SU-DHL-6 (cell line): ENCODE data around the gene DHRS12.

ENCODE experiments used
- H2AFZ ChIP-seq: fragments of 200-600 bp; sonication (generic); 2 replicates; pipeline ENCODE4 v1.6.1; 2014; ENCODE audit warnings: low read depth, mild to moderate bottlenecking, moderate library complexity, mixed read lengths, antibody characterized with exemption, low read length; ENCODE audit not compliant: severe bottlenecking
- H3F3A ChIP-seq: fragments of 200-600 bp; shearing (Covaris generic); 2 replicates; pipeline ENCODE4 v1.6.0; 2016; ENCODE audit warnings: antibody characterized with exemption, mild to moderate bottlenecking; ENCODE audit not compliant: insufficient read depth
- H3K27ac ChIP-seq: fragments of 200-600 bp; sonication (generic); 2 replicates; pipeline ENCODE4 v1.5.1; 2016; ENCODE audit warnings: low read depth, mild to moderate bottlenecking, low read length, moderate library complexity, mixed read lengths
- H3K27me3 ChIP-seq: fragments of 200-600 bp; sonication (generic), shearing (Covaris generic); 2 replicates; pipeline ENCODE4 v1.6.0; 2014; ENCODE audit warnings: mild to moderate bottlenecking, low read length
- H3K36me3 ChIP-seq: fragments of 200-600 bp; sonication (generic); 2 replicates; pipeline ENCODE4 v1.6.1; 2014; ENCODE audit warnings: mild to moderate bottlenecking, low read length, mixed read lengths
- H3K4me2 ChIP-seq: fragments of 300-600, 200-600 bp; shearing (Covaris generic), sonication (generic); 2 replicates; pipeline ENCODE4 v1.6.0; 2014; ENCODE audit warnings: low read length, low read depth, mild to moderate bottlenecking; ENCODE audit not compliant: poor library complexity, severe bottlenecking
- H3K4me3 ChIP-seq: fragments of 200-600 bp; sonication (generic); 2 replicates; pipeline ENCODE4 v1.5.1; 2014; ENCODE audit warnings: antibody characterized with exemption, low read length, mild to moderate bottlenecking, mixed read lengths; ENCODE audit not compliant: insufficient read depth, poor library complexity, severe bottlenecking
- H3K79me2 ChIP-seq: fragments of 200-600 bp; sonication (generic); 2 replicates; pipeline ENCODE4 v1.6.1; 2014; ENCODE audit warnings: mild to moderate bottlenecking, low read length, moderate library complexity; ENCODE audit not compliant: insufficient read depth
- H3K9ac ChIP-seq: fragments of 200-600 bp; sonication (generic); 2 replicates; pipeline ENCODE4 v1.7.0; 2014; ENCODE audit warnings: mild to moderate bottlenecking, low read length
- H3K9me2 ChIP-seq: fragments of 200-600 bp; sonication (generic); replicated peaks from 2 replicates; pipeline ENCODE4 v1.6.1; 2014; ENCODE audit warnings: low read length; ENCODE audit not compliant: insufficient read depth
- H3K9me3 ChIP-seq: fragments of 200-600 bp; sonication (generic); 2 replicates; pipeline ENCODE4 v1.6.1; 2014; ENCODE audit warnings: low read length, mixed read lengths; ENCODE audit not compliant: insufficient read depth
- H4K20me1 ChIP-seq: fragments of 200-600 bp; sonication (generic); 2 replicates; pipeline ENCODE4 v1.6.1; 2014; ENCODE audit warnings: low read depth, mild to moderate bottlenecking, antibody characterized with exemption, low read length, moderate library complexity, mixed read lengths
- CTCF ChIP-seq: fragments of 200-600 bp; sonication (generic); IDR thresholded peaks from one replicate; pipeline ENCODE4 v1.5.1; 2017; ENCODE audit warnings: antibody characterized with exemption, mild to moderate bottlenecking, low read length, moderate library complexity; ENCODE audit not compliant: insufficient read depth, poor library complexity, severe bottlenecking
- EZH2phosphoT487 ChIP-seq: fragments of 200-600 bp; sonication (generic), shearing (Covaris generic); conservative IDR thresholded peaks from 2 replicates; pipeline ENCODE4 v1.6.1; 2018; ENCODE audit warnings: mild to moderate bottlenecking, antibody characterized with exemption, low read length, moderate library complexity, mixed read lengths

DHRS12 gene

GRCh38 chr13:51801631-51802099 lies 2.3 kb downstream of the DHRS12 start:
- H3F3A ChIP-seq = peaks cover 14% of the 10 kb centered on the region; the same call in 1 of the 2 replicates
- no peaks in the 10 kb centered on the region for H4K20me1 ChIP-seq
- H3K4me3 ChIP-seq = no peak overlapping the region
- no peak overlapping the region for H3K27ac ChIP-seq
- no peaks in the 10 kb centered on the region for H3K36me3 ChIP-seq
- no peak overlapping the region for H3K9ac ChIP-seq
- H3K9me3 ChIP-seq = no peaks in the 10 kb centered on the region
- no peaks in the 10 kb centered on the region for H3K79me2 ChIP-seq
- no peaks in the 10 kb centered on the region for H3K9me2 ChIP-seq
- no peaks in the 10 kb centered on the region for H3K27me3 ChIP-seq
- H3K4me2 ChIP-seq = no peak overlapping the region
- H2AFZ ChIP-seq = no peak overlapping the region
- TF ChIP-seq EZH2phosphoT487 (no peak), CTCF (no peak)

- no peaks in the 10 kb centered on the region for H3K36me3 ChIP-seq
- H3K79me2 ChIP-seq = no peaks in the 10 kb centered on the region
- no peak overlapping the region for H2AFZ ChIP-seq
- no peak overlapping the region for H3K4me3 ChIP-seq
- no peak overlapping the region for H3K9ac ChIP-seq
- H4K20me1 ChIP-seq = no peaks in the 10 kb centered on the region
- H3K4me2 ChIP-seq = no peak overlapping the region
- H3K9me2 ChIP-seq = no peaks in the 10 kb centered on the region
- H3K27ac ChIP-seq = no peak overlapping the region
- H3F3A ChIP-seq = peaks cover 14% of the 10 kb centered on the region; the same call in 1 of the 2 replicates
- H3K9me3 ChIP-seq = no peaks in the 10 kb centered on the region
- H3K27me3 ChIP-seq = no peaks in the 10 kb centered on the region
- TF ChIP-seq EZH2phosphoT487 (no peak), CTCF (no peak)
Measured at GRCh38 chr13:51800486-51800885, 3.5 kb downstream of the DHRS12 start.

GRCh38 chr13:51799261-51799660 lies 4.7 kb downstream of the DHRS12 start:
- no peak for TF ChIP-seq CTCF
- TF ChIP-seq EZH2phosphoT487 = no peak
- no peaks in the 10 kb centered on the region for H3K79me2 ChIP-seq
- H4K20me1 ChIP-seq = no peaks in the 10 kb centered on the region
- no peak overlapping the region for H3K4me2 ChIP-seq
- no peak overlapping the region for H3K9ac ChIP-seq
- no peaks in the 10 kb centered on the region for H3K9me3 ChIP-seq
- H3K4me3 ChIP-seq = no peak overlapping the region
- no peak overlapping the region for H3K27ac ChIP-seq
- peaks cover 6% of the 10 kb centered on the region; the same call in 1 of the 2 replicates for H3F3A ChIP-seq
- no peak overlapping the region for H2AFZ ChIP-seq
- H3K36me3 ChIP-seq = no peaks in the 10 kb centered on the region
- no peaks in the 10 kb centered on the region for H3K9me2 ChIP-seq
- no peaks in the 10 kb centered on the region for H3K27me3 ChIP-seq
